Stimulated activated CD8-positive, alpha-beta memory T cell treated with anti-CD3 and anti-CD28 coated beads, Interleukin-7, amount 100 ng/mL, for 1 hour (primary cell): ENCODE results near the gene PIGU.
A peak's percentile ranks its signal among the peaks of the same experiment; 100 is the strongest.

Experiments
- DNase-seq, 2 donors: peaks; one replicate each; pipeline ENCODE4 v3.0.0-alpha.2; 2020; ENCODE audit warnings: low read depth in 2 of 2

The PIGU gene

GRCh38 chr20:34578521-34578920 is 98.4 kb downstream of the PIGU start:
- DNase-seq: no peak

GRCh38 chr20:34578025-34578424 is 98.9 kb downstream of the PIGU start:
- no peak for DNase-seq

- DNase-seq: no peak
Observed at GRCh38 chr20:34577061-34577460, 99.8 kb downstream of the PIGU start.

- DNase-seq: no peak
Observed at GRCh38 chr20:34575756-34576155, 101.1 kb downstream of the PIGU start.

GRCh38 chr20:34575271-34575670 is 101.6 kb downstream of the PIGU start:
- DNase-seq: no peak

- no peak for DNase-seq
Observed at GRCh38 chr20:34574861-34575260, 102.0 kb downstream of the PIGU start.

- DNase-seq: no peak
Observed at GRCh38 chr20:34574426-34574825, 102.5 kb downstream of the PIGU start.

GRCh38 chr20:34573541-34574300 is 103.2 kb downstream of the PIGU start:
- no peak for DNase-seq

- no peak for DNase-seq
Observed at GRCh38 chr20:34571753-34572152, 105.1 kb downstream of the PIGU start.

- DNase-seq: no peak
Observed at GRCh38 chr20:34570859-34571306, 106.0 kb downstream of the PIGU start.

- no peak for DNase-seq
Observed at GRCh38 chr20:34569598-34569997, 107.3 kb downstream of the PIGU start.

GRCh38 chr20:34567892-34568865 is 108.7 kb downstream of the PIGU start:
- DNase-seq: no peak

- no peak for DNase-seq
Observed at GRCh38 chr20:34566978-34567891, 109.7 kb downstream of the PIGU start.

- DNase-seq: no peak
Observed at GRCh38 chr20:34564833-34565232, 112.1 kb downstream of the PIGU start.

- DNase-seq: no peak
Observed at GRCh38 chr20:34562641-34563040, 114.3 kb downstream of the PIGU start.

GRCh38 chr20:34561661-34562060 is 115.2 kb downstream of the PIGU start:
- DNase-seq: no peak

GRCh38 chr20:34560614-34561013 is 116.3 kb downstream of the PIGU start:
- no peak for DNase-seq

GRCh38 chr20:34560141-34560523 is 116.8 kb downstream of the PIGU start:
- DNase-seq: no peak

GRCh38 chr20:34559311-34560140 is 117.4 kb downstream of the PIGU start:
- no peak for DNase-seq

- peak; percentile 88 for DNase-seq
Observed at GRCh38 chr20:34558320-34559218, 118.3 kb downstream of the PIGU start, which contains the start of gene MAP1LC3A. Gene MAP1LC3A, plus strand, starts transcription at chr20:34558718. Its CDS starts 151 bp downstream, at chr20:34558869.
